GM21360 (cell line): ENCODE results near the gene CACNB3.
"Not testable (repeated sequence)": the region's sequence is repeated elsewhere in the genome, so short reads cannot be mapped to it uniquely, and the experiment has no call there.

Experiments
- ATAC-seq: cut with Tn5 transposase; IDR thresholded peaks from one replicate; pipeline ENCODE4 v1.9.1; 2021; ENCODE audit warnings: mild to moderate bottlenecking, moderate library complexity; ENCODE audit not compliant: unreplicated experiment

CACNB3 gene

DNA sequence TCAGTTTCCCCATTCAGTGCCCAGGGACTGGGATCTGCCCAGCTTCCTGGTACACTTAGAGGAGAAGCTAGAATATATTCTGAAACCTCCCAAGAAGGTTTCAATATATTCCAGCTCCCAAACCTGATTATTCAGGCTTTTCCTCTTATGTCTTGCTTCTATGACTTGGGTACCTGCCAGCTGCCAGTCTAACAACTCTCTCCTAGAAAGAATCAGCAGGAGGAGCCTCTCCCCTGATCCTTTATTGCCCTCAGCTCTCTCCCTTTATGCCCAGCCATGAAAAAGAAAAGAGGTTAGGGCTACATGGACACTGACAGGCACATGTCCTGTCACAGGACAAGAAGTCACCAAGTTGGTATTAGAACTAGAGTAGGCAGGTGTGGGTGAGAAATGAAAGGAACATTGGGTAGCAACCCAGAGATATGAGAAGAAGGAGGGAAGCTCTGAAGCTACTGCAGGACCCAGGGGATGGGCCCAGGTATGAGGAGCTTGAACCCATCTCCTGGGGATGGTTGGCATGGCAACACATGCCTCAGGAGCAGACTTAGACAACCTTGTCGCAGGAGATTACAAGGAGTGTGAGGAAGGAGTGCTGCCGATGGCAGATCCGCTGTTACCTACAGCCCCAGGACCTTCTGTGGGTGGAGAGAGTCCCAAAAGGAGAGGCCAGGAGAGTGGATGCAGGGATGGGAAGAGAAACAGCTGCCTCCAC lies 2.0 kb upstream of the CACNB3 start:
- no peak for ATAC-seq

- no peak for ATAC-seq
These were observed 715 bp downstream of the CACNB3 start for GRCh38 chr12:48818831-48819590.

DNA sequence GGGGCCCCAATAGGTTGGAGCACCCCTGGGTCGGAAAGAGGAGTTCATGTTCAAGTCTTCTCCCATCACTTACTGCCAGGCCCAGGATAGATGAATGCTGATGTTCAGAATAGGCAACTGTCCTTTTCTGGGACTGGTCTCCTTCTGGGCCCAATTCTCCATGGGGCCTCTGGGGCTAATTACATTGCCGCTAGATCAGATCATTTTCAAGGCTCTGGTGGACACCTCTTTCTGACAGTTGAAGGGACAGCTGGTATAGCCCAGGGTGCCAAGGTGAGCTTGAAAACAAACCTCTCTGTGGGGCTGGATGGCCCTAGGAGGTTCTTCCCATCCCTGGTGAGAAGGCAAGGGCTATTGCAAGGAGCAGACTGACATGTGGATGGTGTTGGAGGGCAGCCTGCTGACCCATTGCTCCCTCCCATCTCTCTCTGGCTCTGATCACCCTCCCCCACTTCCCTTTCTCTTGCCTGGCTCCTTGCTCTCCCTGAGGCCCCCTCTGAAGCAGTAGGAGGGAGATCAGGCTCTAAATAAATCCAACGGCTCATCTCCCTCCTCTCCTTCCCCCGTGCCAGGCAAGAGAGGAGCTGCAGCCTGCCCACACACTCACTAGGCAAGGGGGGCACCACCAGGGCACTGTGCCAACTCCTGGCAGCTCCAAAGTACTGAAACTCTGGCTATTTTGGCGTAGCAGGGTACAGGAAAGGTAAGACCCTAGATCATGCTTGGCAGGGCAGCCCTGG lies 1.9 kb downstream of the CACNB3 start:
- ATAC-seq, result no peak

DNA sequence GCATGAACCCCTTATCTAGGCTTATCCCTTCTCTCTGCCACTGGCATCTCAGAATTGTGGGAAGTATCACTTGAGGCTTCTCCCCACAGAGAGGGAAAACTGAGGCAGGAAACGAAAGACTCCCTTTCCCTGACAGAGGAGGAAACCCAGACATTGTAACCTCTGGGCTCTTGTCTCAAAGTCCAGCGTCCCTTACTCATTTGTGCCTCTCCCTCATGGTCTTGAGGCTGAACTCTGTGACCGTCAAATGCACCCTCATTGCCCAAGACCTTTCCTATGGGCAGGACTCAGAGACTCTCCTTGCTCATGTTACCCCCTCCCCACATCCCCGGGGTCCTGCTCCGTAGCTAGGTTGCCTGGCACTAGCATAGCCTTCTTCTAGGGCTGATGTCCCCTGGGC lies 3.8 kb downstream of the CACNB3 start:
- ATAC-seq, result no peak

- ATAC-seq, result no peak
These were observed 4.4 kb downstream of the CACNB3 start for GRCh38 chr12:48822711-48823110.

GRCh38 chr12:48823281-48823680 lies 5.0 kb downstream of the CACNB3 start:
- no peak for ATAC-seq

DNA sequence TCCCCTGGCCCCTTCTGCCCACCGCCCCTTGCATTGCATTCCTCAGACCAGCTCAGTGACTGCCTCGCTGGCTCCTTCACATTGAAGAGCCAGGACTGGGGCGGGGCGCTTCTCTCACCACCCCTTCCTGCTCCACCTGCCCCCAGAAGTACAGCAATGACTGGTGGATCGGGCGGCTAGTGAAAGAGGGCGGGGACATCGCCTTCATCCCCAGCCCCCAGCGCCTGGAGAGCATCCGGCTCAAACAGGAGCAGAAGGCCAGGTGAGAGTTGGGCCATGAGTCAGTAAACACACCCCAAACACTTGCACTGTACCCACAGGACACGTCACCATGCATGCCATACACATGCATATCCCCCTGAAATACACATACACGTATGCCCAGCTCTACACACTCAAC lies 5.8 kb downstream of the CACNB3 start:
- ATAC-seq, result no peak

DNA sequence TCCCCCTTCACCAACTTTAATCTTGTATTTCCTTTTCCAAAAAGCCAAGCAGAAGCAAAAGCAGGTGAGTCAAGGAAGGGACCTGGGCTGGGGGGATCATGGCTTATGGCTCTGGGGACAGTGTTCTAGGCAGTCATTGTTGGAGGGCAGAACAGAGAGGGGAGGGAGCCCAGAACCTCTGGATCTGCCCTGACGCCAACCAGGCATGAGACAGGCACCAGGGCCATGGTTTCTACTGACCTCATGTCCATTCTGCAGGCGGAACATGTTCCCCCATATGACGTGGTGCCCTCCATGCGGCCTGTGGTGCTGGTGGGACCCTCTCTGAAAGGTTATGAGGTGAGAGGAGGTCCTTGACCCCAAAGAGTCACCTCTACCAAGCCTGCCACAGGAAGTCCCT lies 6.6 kb downstream of the CACNB3 start:
- ATAC-seq, result no peak

DNA sequence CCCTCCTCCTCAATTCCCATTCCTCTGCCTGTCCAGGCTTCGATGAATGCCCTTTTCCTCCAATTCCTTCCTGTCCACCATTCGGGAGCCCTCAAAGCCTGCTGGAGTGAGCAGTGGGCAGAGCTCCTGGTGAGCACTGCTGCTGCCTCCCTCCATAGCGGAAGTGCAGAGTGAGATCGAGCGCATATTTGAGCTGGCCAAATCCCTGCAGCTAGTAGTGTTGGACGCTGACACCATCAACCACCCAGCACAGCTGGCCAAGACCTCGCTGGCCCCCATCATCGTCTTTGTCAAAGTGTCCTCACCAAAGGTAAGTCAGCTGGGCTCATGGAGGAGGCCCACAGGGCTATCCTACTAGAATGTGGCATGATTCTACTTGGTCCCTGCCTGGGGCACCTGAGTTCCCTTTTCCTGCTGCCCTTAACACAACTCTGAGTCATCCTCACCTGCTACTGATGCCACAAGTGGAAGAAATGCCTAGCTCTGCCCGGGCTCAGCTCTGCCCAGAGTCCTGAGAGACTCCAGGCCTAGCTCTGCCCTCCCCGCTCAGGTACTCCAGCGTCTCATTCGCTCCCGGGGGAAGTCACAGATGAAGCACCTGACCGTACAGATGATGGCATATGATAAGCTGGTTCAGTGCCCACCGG lies 8.0 kb downstream of the CACNB3 start:
- ATAC-seq, result no peak

GRCh38 chr12:48827026-48827425 lies 8.7 kb downstream of the CACNB3 start:
- no peak for ATAC-seq

DNA sequence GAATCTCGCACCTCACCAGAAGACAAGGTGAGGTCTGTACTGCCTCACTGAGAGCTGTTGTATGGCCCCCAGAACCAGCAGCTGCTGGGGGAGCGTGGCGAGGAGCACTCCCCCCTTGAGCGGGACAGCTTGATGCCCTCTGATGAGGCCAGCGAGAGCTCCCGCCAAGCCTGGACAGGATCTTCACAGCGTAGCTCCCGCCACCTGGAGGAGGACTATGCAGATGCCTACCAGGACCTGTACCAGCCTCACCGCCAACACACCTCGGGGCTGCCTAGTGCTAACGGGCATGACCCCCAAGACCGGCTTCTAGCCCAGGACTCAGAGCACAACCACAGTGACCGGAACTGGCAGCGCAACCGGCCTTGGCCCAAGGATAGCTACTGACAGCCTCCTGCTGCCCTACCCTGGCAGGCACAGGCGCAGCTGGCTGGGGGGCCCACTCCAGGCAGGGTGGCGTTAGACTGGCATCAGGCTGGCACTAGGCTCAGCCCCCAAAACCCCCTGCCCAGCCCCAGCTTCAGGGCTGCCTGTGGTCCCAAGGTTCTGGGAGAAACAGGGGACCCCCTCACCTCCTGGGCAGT lies 9.3 kb downstream of the CACNB3 start:
- no peak for ATAC-seq

DNA sequence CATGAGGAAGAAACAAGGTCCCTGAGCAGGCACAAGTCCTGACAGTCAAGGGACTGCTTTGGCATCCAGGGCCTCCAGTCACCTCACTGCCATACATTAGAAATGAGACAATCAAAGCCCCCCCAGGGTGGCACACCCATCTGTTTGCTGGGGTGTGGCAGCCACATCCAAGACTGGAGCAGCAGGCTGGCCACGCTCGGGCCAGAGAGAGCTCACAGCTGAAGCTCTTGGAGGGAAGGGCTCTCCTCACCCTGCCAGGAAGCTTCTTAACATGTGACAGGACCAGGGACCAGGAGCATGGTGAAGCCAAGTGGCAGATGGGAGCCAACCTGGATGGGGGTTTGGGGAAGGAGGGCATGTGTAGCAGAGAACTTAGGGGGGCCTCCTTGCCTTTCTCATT lies 10.0 kb downstream of the CACNB3 start:
- ATAC-seq, result no peak

- ATAC-seq, result no peak
These were observed 10.7 kb downstream of the CACNB3 start for GRCh38 chr12:48828841-48829575.

- no peak for ATAC-seq
These were observed 13.0 kb downstream of the CACNB3 start for GRCh38 chr12:48831257-48831656.

GRCh38 chr12:48832321-48833060 lies 14.2 kb downstream of the CACNB3 start:
- no peak for ATAC-seq

GRCh38 chr12:48838048-48838447 lies 19.8 kb downstream of the CACNB3 start:
- ATAC-seq, result no peak

GRCh38 chr12:48842021-48842420 lies 23.7 kb downstream of the CACNB3 start:
- not testable (repeated sequence) for ATAC-seq

DNA sequence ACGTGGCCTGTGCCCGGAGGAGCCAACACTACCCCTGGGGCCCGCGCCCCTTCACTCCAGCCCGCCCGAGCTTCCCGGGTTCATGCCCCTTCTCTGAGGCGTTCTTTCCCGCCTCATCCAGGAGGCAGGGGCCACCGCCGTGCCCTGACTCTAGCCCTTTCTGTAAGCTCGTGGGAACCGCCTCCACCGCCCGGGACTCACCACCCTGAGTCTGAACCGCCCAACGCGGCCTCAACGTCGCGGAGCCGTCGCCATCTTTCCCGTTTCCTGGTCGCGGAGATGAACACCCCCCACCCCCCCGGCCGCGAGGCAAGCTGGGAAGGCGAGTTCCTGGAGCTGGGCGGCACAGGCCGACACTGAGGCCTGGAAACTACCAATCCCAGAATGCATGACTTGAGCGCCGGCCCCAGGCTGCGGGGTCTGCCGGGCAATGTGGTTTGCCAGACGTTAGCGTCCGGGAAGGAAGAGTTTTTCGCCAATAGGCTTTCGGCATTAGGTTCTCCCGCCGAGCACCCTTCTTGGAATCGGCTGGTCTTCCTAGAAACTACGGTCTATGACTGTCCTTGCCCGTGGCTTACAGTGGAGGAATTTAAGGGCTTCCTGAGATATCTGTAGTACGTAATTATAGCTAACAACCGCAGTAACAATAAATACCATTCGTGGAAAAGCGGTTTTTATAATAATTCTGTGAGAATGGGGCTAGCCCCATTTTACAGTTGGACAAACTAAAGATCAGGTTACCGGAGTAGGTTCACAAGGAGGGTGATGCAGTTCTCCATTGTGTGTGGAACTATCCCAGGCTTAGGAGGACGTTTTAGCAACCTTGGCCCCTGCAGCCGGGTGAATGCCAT lies 33.8 kb downstream of the CACNB3 start, which contains the start of gene DDX23:
Gene DDX23 (minus strand): TSS at position 281 of the 851 bp plus-strand sequence. CDS start 6,381 bp downstream, outside the sequence.
- ATAC-seq, result peak; percentile 96
